Mesothelial cell of epicardium (in vitro differentiated cells): Measurements from ENCODE around the gene LATS2. TPM values are rescaled to one million over a fixed set of nuclear protein-coding genes. Genes with fewer than 3 reads are reported as not detected.

Experiments used
- DNase-seq, 2 experiments: peaks; one replicate each; pipeline ENCODE4 v3.0.0; 2021; ENCODE audit warnings: low spot score in 2 of 2; ENCODE audit not compliant: unreplicated experiment in 2 of 2
- H3K27ac Mint-ChIP-seq: 2 replicates; pipeline ENCODE4 v1.8.0; 2021; ENCODE audit warnings: mixed read lengths
- H3K27me3 Mint-ChIP-seq: 2 replicates; pipeline ENCODE4 v1.8.0; 2021; ENCODE audit warnings: low read depth, mixed read lengths
- H3K36me3 Mint-ChIP-seq: 2 replicates; pipeline ENCODE4 v1.8.0; 2021; ENCODE audit warnings: mixed read lengths
- H3K4me1 Mint-ChIP-seq: 2 replicates; pipeline ENCODE4 v1.8.0; 2021; ENCODE audit warnings: mixed read lengths
- H3K4me3 Mint-ChIP-seq: 2 replicates; pipeline ENCODE4 v1.8.0; 2021; ENCODE audit warnings: mild to moderate bottlenecking, moderate library complexity, mixed read lengths
- H3K9me3 Mint-ChIP-seq: 2 replicates; pipeline ENCODE4 v1.8.0; 2021; ENCODE audit warnings: mixed read lengths
- CTCF ChIP-seq: fragments of 200-600 bp; sonication (generic); IDR thresholded peaks from one replicate; pipeline ENCODE4 v1.5.0; 2021; ENCODE audit warnings: antibody characterized with exemption; ENCODE audit not compliant: unreplicated experiment
- total RNA-seq: library from RNA; stranded (reverse); gene quantifications from 3 replicates; pipeline ENCODE4 v1.2.1, GENCODE V29; 2021

Gene LATS2
- total RNA-seq, 1 donor from 2014 or later, result 30.2 TPM

GRCh38 chr13:21074546-21074945 lies 13.2 kb upstream of the LATS2 start:
- TF ChIP-seq CTCF, result no peak
- Mint-ChIP-seq H3K36me3 (no peaks in the 10 kb centered on the region), H3K27ac (peak overlapping the region; percentile 93), H3K4me1 (peaks cover 41% of the 10 kb centered on the region), H3K4me3 (peak overlapping the region; percentile 76), H3K9me3 (no peaks in the 10 kb centered on the region), H3K27me3 (no peaks in the 10 kb centered on the region)
- no peak for DNase-seq

DNA sequence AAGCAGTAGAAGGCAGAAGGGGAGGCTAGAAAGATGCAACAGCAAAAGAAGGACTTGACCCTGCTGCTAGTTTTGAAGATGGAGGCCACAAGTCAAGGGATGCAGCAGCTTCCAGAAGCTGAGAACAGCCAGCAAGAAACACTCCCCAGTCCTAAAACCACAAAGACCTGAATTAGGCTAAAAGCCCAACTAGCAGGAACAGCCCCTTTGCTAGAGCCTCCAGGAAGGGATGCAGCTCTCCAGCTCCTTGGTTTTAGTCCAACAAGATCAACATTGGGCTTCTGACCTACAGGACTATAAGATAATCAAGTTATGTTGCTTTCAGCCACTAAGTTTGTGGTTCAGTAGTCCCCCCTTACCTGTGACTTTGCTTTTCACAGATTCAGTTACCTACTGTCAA lies 10.5 kb upstream of the LATS2 start:
- H3K27me3 Mint-ChIP-seq, result no peaks in the 10 kb centered on the region
- no peak for TF ChIP-seq CTCF
- H3K4me1 Mint-ChIP-seq, result peaks cover 35% of the 10 kb centered on the region
- no peaks in the 10 kb centered on the region for H3K9me3 Mint-ChIP-seq
- H3K36me3 Mint-ChIP-seq, result no peaks in the 10 kb centered on the region
- H3K27ac Mint-ChIP-seq, result peak overlapping the region; percentile 83
- DNase-seq, result no peak
- no peak overlapping the region for H3K4me3 Mint-ChIP-seq

- TF ChIP-seq CTCF, result no peak
- Mint-ChIP-seq H3K27me3 (no peaks in the 10 kb centered on the region), H3K9me3 (no peaks in the 10 kb centered on the region), H3K27ac (peak overlapping the region; percentile 83), H3K4me3 (no peak overlapping the region), H3K4me1 (peaks cover 35% of the 10 kb centered on the region), H3K36me3 (no peaks in the 10 kb centered on the region)
- no peak for DNase-seq
Observed at GRCh38 chr13:21071015-21071414, 9.6 kb upstream of the LATS2 start.

DNA sequence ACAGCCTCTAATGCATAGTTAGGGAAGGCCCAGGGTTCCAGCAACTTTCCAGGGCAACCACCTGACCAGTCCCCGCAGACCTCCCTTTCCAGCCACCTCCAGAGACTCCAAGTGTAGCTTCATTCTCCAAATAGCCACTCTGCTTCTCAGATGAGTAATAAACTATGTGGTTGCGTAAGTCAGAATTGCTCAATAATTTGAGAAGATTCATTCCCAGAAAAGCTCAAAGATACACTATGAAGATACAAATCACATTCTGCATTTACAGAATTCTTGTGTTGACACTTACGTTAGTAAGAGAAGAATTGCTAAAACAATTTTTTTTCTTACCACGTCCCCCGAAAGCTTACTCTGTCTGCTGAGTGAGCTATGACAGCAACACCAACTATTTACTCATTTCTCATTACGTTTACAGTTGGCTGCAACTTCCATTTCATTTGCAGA lies 8.2 kb upstream of the LATS2 start:
- Mint-ChIP-seq H3K4me1 (peaks cover 25% of the 10 kb centered on the region), H3K36me3 (no peaks in the 10 kb centered on the region), H3K4me3 (no peak overlapping the region), H3K27me3 (no peaks in the 10 kb centered on the region), H3K9me3 (no peaks in the 10 kb centered on the region), H3K27ac (peak overlapping the region; percentile 88)
- no peak for TF ChIP-seq CTCF
- no peak for DNase-seq

DNA sequence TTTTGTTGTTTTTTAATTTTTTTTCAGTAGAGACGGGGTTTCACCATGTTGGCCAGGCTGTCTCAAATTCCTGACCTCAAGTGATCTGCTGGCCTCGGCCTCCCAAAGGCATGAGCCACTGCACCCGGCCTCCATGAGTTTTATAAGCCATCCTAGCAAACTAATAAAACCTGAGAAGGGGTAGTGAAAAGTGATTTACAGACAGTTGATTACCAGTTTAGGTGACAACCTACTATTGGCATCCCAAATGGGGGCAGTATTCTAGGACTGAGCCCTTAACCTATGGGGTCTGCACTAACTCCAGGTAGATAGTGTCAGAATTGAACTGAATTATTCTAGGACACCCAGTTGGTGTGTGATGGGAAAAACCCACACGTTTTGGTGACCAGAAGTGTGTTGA lies 6.5 kb upstream of the LATS2 start:
- H3K27me3 Mint-ChIP-seq, result no peaks in the 10 kb centered on the region
- H3K36me3 Mint-ChIP-seq, result no peaks in the 10 kb centered on the region
- H3K27ac Mint-ChIP-seq, result no peak overlapping the region
- DNase-seq, result no peak
- H3K4me1 Mint-ChIP-seq, result peaks cover 21% of the 10 kb centered on the region
- H3K4me3 Mint-ChIP-seq, result no peak overlapping the region
- no peak for TF ChIP-seq CTCF
- H3K9me3 Mint-ChIP-seq, result no peaks in the 10 kb centered on the region

DNA sequence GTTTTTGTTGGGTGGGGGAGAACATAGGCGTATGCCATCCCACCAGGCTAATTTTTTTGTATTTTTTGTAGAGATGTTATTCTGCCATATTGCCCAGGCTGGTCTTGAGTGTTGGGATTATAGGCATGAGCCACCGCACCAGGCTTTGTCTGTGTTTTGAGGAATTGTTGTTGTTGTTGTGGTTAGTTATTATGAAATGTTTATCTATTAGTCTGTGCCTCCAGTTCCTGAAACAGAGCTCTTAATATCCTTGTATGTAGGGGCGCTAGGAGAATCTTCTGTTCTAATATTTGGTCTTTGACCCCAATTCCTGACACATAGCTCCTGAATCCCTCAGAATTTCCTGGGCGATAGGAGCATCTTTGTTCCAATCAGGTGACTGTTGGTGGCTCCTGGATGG lies 5.6 kb upstream of the LATS2 start:
- H3K4me3 Mint-ChIP-seq, result no peak overlapping the region
- peaks cover 19% of the 10 kb centered on the region for H3K4me1 Mint-ChIP-seq
- H3K27me3 Mint-ChIP-seq, result no peaks in the 10 kb centered on the region
- H3K36me3 Mint-ChIP-seq, result no peaks in the 10 kb centered on the region
- no peak for TF ChIP-seq CTCF
- H3K9me3 Mint-ChIP-seq, result no peaks in the 10 kb centered on the region
- no peak for DNase-seq
- H3K27ac Mint-ChIP-seq, result no peak overlapping the region
